CD4-positive, alpha-beta T cell treated with Interleukin-15 for 4 hours (primary cell): ENCODE measurements around the gene NYNRIN.
A peak's percentile ranks its signal among the peaks of the same experiment; 100 is the strongest.

Source experiments
- DNase-seq: peaks from one replicate; pipeline ENCODE4 v3.0.0-alpha.2; 2020; ENCODE audit warnings: low spot score

NYNRIN gene

GRCh38 chr14:24392325-24393091 lies 6.3 kb upstream of the NYNRIN start:
- DNase-seq: no peak

- no peak for DNase-seq
These were observed 4.5 kb upstream of the NYNRIN start for GRCh38 chr14:24394275-24394674.

- DNase-seq: no peak
These were observed 2.9 kb upstream of the NYNRIN start for GRCh38 chr14:24395609-24396582.

- no peak for DNase-seq
These were observed 1.0 kb upstream of the NYNRIN start for GRCh38 chr14:24397639-24398292.

DNA sequence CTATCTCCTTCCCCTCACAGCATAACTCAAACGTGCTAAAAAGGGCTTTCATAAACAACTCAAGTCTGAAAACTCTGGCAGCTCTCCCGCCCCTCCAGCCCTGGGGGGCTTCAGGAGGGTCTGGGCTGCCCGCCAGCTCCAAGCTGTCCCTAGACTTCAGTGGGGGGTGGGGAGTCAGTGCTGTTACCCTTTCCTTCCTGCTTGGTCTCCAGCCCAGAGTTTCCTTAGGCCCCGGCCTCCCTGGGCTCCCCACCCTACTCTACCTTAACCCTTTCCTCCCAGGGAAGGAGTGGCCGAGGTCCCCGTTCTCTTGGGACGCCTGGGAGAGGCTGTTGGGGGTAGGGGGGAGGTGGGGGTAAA lies 530 bp upstream of the NYNRIN start:
- DNase-seq: no peak

- no peak for DNase-seq
These were observed 632 bp downstream of the NYNRIN start for GRCh38 chr14:24399447-24399822.

- DNase-seq: no peak
These were observed 1.4 kb downstream of the NYNRIN start for GRCh38 chr14:24399999-24400718.

- no peak for DNase-seq
These were observed 3.3 kb downstream of the NYNRIN start for GRCh38 chr14:24401810-24402702.

- no peak for DNase-seq
These were observed 4.6 kb downstream of the NYNRIN start for GRCh38 chr14:24403294-24403998.

- no peak for DNase-seq
These were observed 6.0 kb downstream of the NYNRIN start for GRCh38 chr14:24404814-24405213.

GRCh38 chr14:24406416-24406815 lies 7.6 kb downstream of the NYNRIN start:
- DNase-seq: no peak

- DNase-seq: no peak
These were observed 9.0 kb downstream of the NYNRIN start for GRCh38 chr14:24407608-24408325.

DNA sequence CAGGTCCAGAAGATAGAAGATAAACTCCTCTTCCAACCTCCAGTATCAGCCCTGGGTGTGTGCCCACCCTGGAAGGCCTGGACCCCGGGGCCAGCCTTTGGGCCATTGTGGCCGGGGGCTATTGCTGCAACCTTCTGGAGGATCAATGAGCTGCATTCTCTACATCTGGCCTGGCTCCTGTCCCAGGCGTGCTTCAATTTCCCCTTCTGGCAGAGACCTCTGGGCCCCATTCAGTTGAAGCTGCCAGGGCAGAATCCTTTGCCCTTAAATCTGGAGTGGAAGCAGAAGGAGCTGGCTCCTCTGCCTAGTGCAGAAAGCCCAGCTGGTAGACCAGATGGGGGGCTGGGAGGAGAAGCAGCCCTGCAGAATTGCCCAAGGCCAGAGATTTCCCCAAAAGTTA lies 10.0 kb downstream of the NYNRIN start:
- DNase-seq: no peak

- no peak for DNase-seq
These were observed 10.4 kb downstream of the NYNRIN start for GRCh38 chr14:24409192-24409591.

DNA sequence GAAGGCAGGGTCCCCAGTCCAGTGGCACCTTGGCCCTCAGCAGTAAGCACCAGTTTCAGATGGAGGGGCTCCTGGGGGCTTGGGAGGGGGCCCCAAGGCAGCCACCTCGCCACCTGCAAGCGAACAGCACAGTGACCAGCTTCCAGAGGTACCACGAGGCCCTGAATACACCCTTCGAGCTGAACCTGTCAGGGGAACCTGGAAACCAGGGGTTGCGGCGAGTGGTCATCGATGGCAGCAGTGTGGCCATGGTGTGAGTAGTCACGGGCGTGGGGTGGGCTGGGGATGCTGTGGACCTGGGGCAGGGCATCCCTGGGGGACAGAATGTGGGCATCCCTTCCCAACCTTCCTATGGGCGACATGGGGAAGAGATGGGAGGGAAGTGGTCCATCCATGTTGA lies 11.2 kb downstream of the NYNRIN start:
- DNase-seq: no peak

GRCh38 chr14:24411443-24412389 lies 12.9 kb downstream of the NYNRIN start:
- DNase-seq: peak; percentile 45

DNA sequence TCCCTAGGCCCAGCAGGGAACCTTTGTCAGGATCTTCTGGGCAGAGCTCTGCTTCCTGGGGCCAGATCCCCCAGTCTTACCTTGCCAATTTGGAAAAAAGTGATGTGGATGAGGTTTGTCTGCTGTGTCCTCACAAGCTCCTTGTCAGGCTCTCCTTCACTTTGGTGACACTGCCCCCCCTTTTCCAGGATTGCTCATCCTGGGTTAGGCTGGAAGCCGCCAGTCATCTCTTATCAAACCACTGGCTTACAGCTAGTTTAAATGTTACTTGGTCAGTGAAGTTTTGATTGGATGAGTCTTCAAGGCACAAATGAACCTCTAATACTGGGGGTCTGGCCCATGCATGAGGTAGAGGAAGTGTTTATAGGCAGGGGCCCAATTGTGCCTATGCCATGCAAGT lies 15.3 kb downstream of the NYNRIN start:
- no peak for DNase-seq

DNA sequence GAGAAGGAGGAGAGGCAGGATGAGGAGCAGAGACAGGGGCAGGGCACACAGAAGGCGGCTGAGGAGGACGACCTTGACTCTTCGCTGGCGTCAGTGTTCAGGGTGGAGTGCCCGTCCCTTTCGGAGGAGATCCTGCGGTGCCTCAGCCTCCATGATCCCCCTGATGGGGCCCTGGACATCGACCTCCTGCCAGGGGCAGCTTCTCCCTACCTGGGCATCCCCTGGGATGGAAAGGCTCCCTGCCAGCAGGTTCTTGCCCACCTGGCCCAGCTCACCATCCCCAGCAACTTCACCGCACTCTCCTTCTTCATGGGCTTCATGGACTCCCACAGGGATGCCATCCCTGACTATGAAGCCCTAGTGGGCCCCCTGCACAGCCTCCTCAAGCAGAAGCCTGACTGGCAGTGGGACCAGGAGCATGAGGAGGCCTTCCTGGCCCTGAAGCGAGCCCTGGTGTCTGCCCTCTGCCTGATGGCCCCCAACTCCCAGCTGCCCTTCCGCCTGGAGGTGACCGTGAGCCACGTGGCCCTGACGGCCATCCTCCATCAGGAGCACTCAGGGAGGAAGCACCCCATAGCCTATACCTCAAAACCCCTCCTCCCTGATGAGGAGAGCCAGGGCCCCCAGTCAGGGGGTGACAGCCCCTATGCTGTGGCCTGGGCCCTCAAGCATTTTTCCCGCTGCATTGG lies 16.1 kb downstream of the NYNRIN start:
- DNase-seq: no peak
